ENCODE measurements around the gene MCM9. TPM values are rescaled to one million over a fixed set of nuclear protein-coding genes. Genes with fewer than 3 reads are reported as not detected.

Gene MCM9
- total and polyA plus RNA-seq, 4 donors, result 2.8 to 19.1 (median 10.8) TPM

DNA sequence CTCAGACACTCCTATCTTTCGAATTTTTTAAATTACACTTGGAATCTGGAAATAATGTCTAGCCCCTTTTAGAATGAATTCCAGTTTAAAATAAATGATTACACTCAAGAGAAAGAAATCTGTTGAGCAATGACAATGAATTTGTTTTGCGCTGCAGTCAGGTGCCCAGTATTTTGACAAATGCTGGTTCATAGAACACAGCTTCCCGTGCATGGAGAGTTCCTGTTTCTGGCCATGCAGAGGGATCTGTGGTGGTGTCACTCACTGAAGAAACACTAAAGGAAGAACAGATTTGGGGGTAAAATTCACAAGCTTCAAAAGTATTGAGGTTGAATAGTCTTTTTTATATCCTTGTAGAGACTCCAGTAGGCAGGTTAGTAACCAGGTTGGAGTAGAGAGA is 170.2 kb downstream of the MCM9 start:
- DNase-seq, result peak in 1 of 2 donors; percentile 57
- intact Hi-C loops (cut with DNase I), result no loop called here

More for the DNA sequence above, 170.2 kb downstream of the MCM9 start:
- H3K9me3 ChIP-seq (ENCODE audit: control insufficient read depth, low read length), result no peaks in the 10 kb centered on the region
- H3K36me3 ChIP-seq (ENCODE audit: control insufficient read depth in 1 of 2, insufficient read depth in 2 of 2, low read length in 1 of 2), result no peaks in the 10 kb centered on the region
- 53% methylated on average over 3 of the region's 3 CpGs for WGBS, 2 donors
- no peak overlapping the region for H3K27ac ChIP-seq (ENCODE audit: low read depth in 1 of 2, low read length in 2 of 2)
- no peak overlapping the region for H3K4me3 ChIP-seq (ENCODE audit: low read length in 2 of 2)
- no peaks in the 10 kb centered on the region for H3K4me1 ChIP-seq (ENCODE audit: control insufficient read depth in 1 of 2, insufficient read depth in 2 of 2, low read length in 2 of 2)
- ATAC-seq (ENCODE audit: low FRiP score), result no peak
- no peaks in the 10 kb centered on the region for H3K27me3 ChIP-seq (ENCODE audit: control insufficient read depth in 1 of 2, insufficient read depth in 2 of 2, low read length in 1 of 2)

Other genes with a start within 250 kb of the MCM9 start
- gene ASF1A, start 41.0 kb downstream of the MCM9 start, total RNA-seq, result 10 to 100 TPM; 11.5 to 12.9 TPM
- gene ASF1A, start 41.0 kb downstream of the MCM9 start, polyA plus RNA-seq, result 10 to 100 TPM; 12.4 to 17.4 TPM
- 1 to 10 TPM; 3.8 to 4.8 TPM for gene FAM184A, start 143.5 kb upstream of the MCM9 start, total RNA-seq
- 1 to 10 TPM; 1.1 to 1.9 TPM for gene FAM184A, start 143.5 kb upstream of the MCM9 start, polyA plus RNA-seq

All from aorta (tissue), 5 donors.